Vagina (tissue), 2 donors: ENCODE results near the gene DPYSL4. TPM values are rescaled to one million over a fixed set of nuclear protein-coding genes. Genes with fewer than 3 reads are reported as not detected.

Source experiments
- DNase-seq, 2 donors: peaks; one replicate each; pipeline ENCODE4 v3.0.0-alpha.2; 2017; ENCODE audit errors: extremely low spot score in 2 of 2
- H3K27ac ChIP-seq: fragments of 200-600 bp; sonication (generic); one replicate; pipeline ENCODE4 v1.5.1; 2019
- H3K27me3 ChIP-seq: fragments of 200-600 bp; sonication (generic); one replicate; pipeline ENCODE4 v1.5.1; 2019
- H3K36me3 ChIP-seq, 2 donors: fragments of 200-600 bp; sonication (generic); one replicate each; pipeline ENCODE4 v1.5.1; 2017 to 2019
- H3K4me1 ChIP-seq: fragments of 200-600 bp; sonication (generic); one replicate; pipeline ENCODE4 v1.5.1; 2019
- H3K4me3 ChIP-seq, 2 donors: fragments of 200-600 bp; sonication (generic); 1 replicate in 1 of 2; 2 replicates in 1 of 2; pipeline ENCODE4 v1.5.1; 2016 to 2019
- H3K9me3 ChIP-seq: fragments of 200-600 bp; sonication (generic); one replicate; pipeline ENCODE4 v1.5.1; 2019
- CTCF ChIP-seq, 3 experiments: fragments of 450-650 bp in 2 of 3; fragments of 200-600 bp in 1 of 3; sonication (generic) in 1 of 3; IDR thresholded peaks; one replicate each; pipeline ENCODE4 v1.5.1; 2017 to 2019; ENCODE audit warnings: antibody characterized with exemption in 3 of 3, mild to moderate bottlenecking in 2 of 3, moderate library complexity in 2 of 3
- POLR2A ChIP-seq, 2 donors: fragments of 450-650 bp; IDR thresholded peaks; one replicate each; pipeline ENCODE4 v1.6.1; 2017; ENCODE audit warnings: antibody characterized with exemption in 2 of 2, mild to moderate bottlenecking in 2 of 2, moderate library complexity in 2 of 2
- POLR2AphosphoS5 ChIP-seq, 2 donors: sonication (generic); formaldehyde crosslinking; IDR thresholded peaks; one replicate each; pipeline ENCODE4 v1.9.0; 2017; ENCODE audit warnings: antibody characterized with exemption in 2 of 2, mild to moderate bottlenecking in 2 of 2, low read depth in 1 of 2; ENCODE audit not compliant: insufficient read depth in 1 of 2
- intact Hi-C: fragments of 100-400 bp; cut with DNase I; formaldehyde crosslinking; loops from one replicate; pipeline ENCODE4 v1.15.1; 2023
- total RNA-seq: library from RNA; depleted of rRNA; stranded (reverse); fragments of >200 nt; gene quantifications from one replicate; pipeline ENCODE4 v1.2.3, GENCODE V29; 2016

The DPYSL4 gene
- total RNA-seq, 1 donor from 2014 or later, result 0.49 TPM

- Histone ChIP-seq H3K36me3 (no peaks in the 10 kb centered on the region), H3K4me1 (peaks cover 9% of the 10 kb centered on the region), H3K27ac (no peak overlapping the region), H3K27me3 (no peaks in the 10 kb centered on the region), H3K4me3 (no peak overlapping the region), H3K9me3 (no peaks in the 10 kb centered on the region)
- intact Hi-C loops, result no loop called here
- TF ChIP-seq POLR2AphosphoS5 (IDR thresholded peaks at IDR 0.05; ENCODE audit: insufficient read depth in 1 of 2, low read depth in 1 of 2) (no peak), CTCF (IDR thresholded peaks at IDR 0.05) (no peak), POLR2A (IDR thresholded peaks at IDR 0.05) (no peak)
- DNase-seq, result no peak
Measured at GRCh38 chr10:132140167-132140925, 46.4 kb upstream of the DPYSL4 start.

GRCh38 chr10:132141076-132141475, 45.7 kb upstream of the DPYSL4 start:
- intact Hi-C loops, result no loop called here
- no peak for DNase-seq
- H3K4me3 ChIP-seq, result no peak overlapping the region
- no peak for TF ChIP-seq CTCF (IDR thresholded peaks at IDR 0.05)
- no peak for TF ChIP-seq POLR2AphosphoS5 (IDR thresholded peaks at IDR 0.05; ENCODE audit: insufficient read depth in 1 of 2, low read depth in 1 of 2)
- no peak for TF ChIP-seq POLR2A (IDR thresholded peaks at IDR 0.05)
- H3K9me3 ChIP-seq, result no peaks in the 10 kb centered on the region
- H3K36me3 ChIP-seq, result no peaks in the 10 kb centered on the region
- H3K27me3 ChIP-seq, result no peaks in the 10 kb centered on the region
- H3K27ac ChIP-seq, result no peak overlapping the region
- peaks cover 9% of the 10 kb centered on the region for H3K4me1 ChIP-seq

DNA sequence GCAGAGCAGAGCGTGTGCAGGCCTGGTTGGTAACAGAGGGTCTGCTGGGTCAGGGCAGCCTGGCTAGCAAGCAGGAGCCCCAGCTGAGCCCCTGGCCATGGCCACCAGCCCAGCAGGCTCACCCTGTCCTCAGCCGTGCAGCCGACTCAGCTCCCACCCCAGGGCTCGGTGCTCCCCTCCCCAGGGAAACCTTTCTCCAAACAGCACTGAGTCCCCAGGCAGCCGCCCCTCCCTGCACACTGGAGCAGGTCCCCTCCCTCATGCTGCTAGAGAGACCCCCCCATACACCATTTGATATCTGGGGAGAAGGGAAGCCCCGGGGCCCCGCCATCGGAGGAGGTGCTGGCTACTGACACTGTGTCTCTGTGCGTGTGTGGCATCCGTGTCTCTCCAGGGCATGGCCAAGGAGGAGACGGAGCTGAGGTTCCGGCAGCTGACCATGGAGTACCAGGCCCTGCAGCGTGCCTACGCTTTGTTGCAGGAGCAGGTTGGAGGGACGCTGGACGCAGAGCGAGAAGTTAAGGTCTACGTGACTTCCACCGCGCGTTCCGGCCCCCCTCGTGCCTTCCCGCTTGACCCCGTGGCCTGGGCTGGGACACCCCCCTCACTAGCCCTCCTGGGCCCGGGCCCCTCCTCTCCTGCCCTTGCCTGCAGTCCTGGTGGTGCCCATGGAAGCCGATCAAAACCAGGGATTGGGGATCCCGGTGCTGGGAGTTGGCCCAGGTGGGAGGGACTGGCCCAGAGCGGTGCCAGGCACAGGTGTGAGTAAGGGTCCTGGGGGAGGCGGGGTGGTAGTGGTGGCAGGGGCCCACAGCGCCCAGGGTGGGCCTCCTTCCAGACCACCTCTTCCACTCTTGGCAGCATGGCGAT, 45.0 kb upstream of the DPYSL4 start:
- H3K36me3 ChIP-seq, result no peaks in the 10 kb centered on the region
- H3K9me3 ChIP-seq, result no peaks in the 10 kb centered on the region
- DNase-seq, result no peak
- H3K4me3 ChIP-seq, result no peak overlapping the region
- no peaks in the 10 kb centered on the region for H3K27me3 ChIP-seq
- intact Hi-C loops, result no loop called here
- H3K4me1 ChIP-seq, result peaks cover 9% of the 10 kb centered on the region
- H3K27ac ChIP-seq, result no peak overlapping the region
- TF ChIP-seq CTCF (IDR thresholded peaks at IDR 0.05) (no peak), POLR2A (IDR thresholded peaks at IDR 0.05) (no peak), POLR2AphosphoS5 (IDR thresholded peaks at IDR 0.05; ENCODE audit: insufficient read depth in 1 of 2, low read depth in 1 of 2) (no peak)

GRCh38 chr10:132142396-132143161, 44.2 kb upstream of the DPYSL4 start:
- H3K4me3 ChIP-seq, result peak overlapping the region; percentile 11 to 23

More at GRCh38 chr10:132142396-132143161, 44.2 kb upstream of the DPYSL4 start:
- Histone ChIP-seq H3K36me3 (no peaks in the 10 kb centered on the region), H3K27ac (no peak overlapping the region), H3K27me3 (no peaks in the 10 kb centered on the region), H3K9me3 (no peaks in the 10 kb centered on the region), H3K4me1 (peaks cover 9% of the 10 kb centered on the region)
- intact Hi-C loops, result no loop called here
- TF ChIP-seq POLR2A (IDR thresholded peaks at IDR 0.05) (no peak), POLR2AphosphoS5 (IDR thresholded peaks at IDR 0.05; ENCODE audit: insufficient read depth in 1 of 2, low read depth in 1 of 2) (no peak), CTCF (IDR thresholded peaks at IDR 0.05) (peak; percentile 65 to 70 (median 66))
- no peak for DNase-seq
